Neutrophil (primary cell): ENCODE results near the gene TLE7.

Experiments
- H3K27ac ChIP-seq: fragments of 200-600 bp; sonication (generic); 2 replicates; pipeline ENCODE4 v1.5.1; 2016; ENCODE audit warnings: mild to moderate bottlenecking, moderate library complexity
- H3K27me3 ChIP-seq: fragments of 200-600 bp; sonication (generic); 2 replicates; pipeline ENCODE4 v1.6.0; 2016; ENCODE audit warnings: mild to moderate bottlenecking
- H3K36me3 ChIP-seq: fragments of 200-600 bp; sonication (generic); 2 replicates; pipeline ENCODE4 v1.5.1; 2017
- H3K4me1 ChIP-seq, 2 experiments: fragments of 200-600 bp in 1 of 2; sonication (generic) in 1 of 2; 1 replicate in 1 of 2; 2 replicates in 1 of 2; pipeline versions ENCODE4 v1.5.1 to v1.6.1; 2013 to 2016; ENCODE audit warnings: low read depth in 1 of 2, low read length in 1 of 2, mild to moderate bottlenecking in 1 of 2, moderate library complexity in 1 of 2; ENCODE audit not compliant: control insufficient read depth in 1 of 2, insufficient read depth in 1 of 2
- H3K4me3 ChIP-seq, 2 experiments: fragments of 200-600 bp in 1 of 2; sonication (generic) in 1 of 2; 1 replicate in 1 of 2; 2 replicates in 1 of 2; pipeline ENCODE4 v1.5.1; 2013 to 2016; ENCODE audit warnings: low read depth in 1 of 2, low read length in 1 of 2, mild to moderate bottlenecking in 1 of 2, moderate library complexity in 1 of 2
- H3K9me3 ChIP-seq: fragments of 200-600 bp; sonication (generic); 2 replicates; pipeline ENCODE4 v1.5.1; 2016
- TF ChIP-seq, protein P1 (sequence below): fragments of 200-600 bp; sonication (generic); IDR thresholded peaks from 2 replicates; pipeline ENCODE4 v1.5.1; 2016; ENCODE audit warnings: antibody characterized with exemption

Gene TLE7

DNA sequence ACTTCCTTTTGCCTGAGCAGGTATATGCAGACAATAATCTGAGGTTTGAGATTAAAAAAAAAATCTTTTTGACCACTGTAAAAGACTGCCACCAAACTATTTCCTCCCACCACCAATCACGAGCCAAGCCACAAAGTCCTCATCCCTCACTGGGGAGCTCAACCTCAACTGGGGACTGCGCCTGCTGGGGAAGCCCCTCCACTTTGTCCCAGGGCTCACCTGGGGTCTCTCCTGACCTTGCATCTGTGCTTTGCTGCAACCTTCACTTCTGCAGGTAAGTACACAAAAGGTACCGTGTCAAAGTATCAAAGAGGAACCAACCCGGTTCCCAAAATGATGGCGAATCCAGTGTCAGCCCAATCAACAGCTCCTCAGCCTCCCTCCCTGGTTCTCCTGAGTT, 35.5 kb downstream of the TLE7 start:
- no peak overlapping the region for H3K4me3 ChIP-seq
- TF ChIP-seq, protein P1, sequence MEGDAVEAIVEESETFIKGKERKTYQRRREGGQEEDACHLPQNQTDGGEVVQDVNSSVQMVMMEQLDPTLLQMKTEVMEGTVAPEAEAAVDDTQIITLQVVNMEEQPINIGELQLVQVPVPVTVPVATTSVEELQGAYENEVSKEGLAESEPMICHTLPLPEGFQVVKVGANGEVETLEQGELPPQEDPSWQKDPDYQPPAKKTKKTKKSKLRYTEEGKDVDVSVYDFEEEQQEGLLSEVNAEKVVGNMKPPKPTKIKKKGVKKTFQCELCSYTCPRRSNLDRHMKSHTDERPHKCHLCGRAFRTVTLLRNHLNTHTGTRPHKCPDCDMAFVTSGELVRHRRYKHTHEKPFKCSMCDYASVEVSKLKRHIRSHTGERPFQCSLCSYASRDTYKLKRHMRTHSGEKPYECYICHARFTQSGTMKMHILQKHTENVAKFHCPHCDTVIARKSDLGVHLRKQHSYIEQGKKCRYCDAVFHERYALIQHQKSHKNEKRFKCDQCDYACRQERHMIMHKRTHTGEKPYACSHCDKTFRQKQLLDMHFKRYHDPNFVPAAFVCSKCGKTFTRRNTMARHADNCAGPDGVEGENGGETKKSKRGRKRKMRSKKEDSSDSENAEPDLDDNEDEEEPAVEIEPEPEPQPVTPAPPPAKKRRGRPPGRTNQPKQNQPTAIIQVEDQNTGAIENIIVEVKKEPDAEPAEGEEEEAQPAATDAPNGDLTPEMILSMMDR: no peak
- no peaks in the 10 kb centered on the region for H3K36me3 ChIP-seq
- no peaks in the 10 kb centered on the region for H3K4me1 ChIP-seq
- H3K27ac ChIP-seq: no peak overlapping the region
- no peaks in the 10 kb centered on the region for H3K9me3 ChIP-seq
- H3K27me3 ChIP-seq: peaks cover 41% of the 10 kb centered on the region

DNA sequence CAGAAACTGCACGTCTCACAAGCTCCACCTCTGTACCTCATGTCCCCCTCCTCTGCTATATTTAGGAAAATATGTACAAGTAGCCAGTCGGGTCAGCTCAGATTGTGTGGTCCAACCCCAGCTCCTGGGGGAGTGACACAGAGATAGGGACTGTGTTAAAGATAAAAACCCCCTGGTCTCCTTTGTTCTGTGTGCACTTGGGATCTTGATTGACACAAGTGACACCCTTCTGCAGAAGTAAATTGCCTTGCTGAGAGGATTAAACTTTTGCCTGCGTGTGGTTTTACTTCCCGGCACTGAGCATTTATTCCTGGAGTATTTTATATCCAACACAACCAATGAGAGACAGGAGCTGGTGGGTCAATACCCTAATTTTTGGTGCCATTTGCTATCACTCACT, 37.5 kb downstream of the TLE7 start:
- Histone ChIP-seq H3K9me3 (no peaks in the 10 kb centered on the region), H3K36me3 (no peaks in the 10 kb centered on the region), H3K4me1 (no peaks in the 10 kb centered on the region), H3K27ac (no peak overlapping the region), H3K4me3 (no peak overlapping the region), H3K27me3 (peaks cover 33% of the 10 kb centered on the region)
- TF ChIP-seq, protein P1: no peak

DNA sequence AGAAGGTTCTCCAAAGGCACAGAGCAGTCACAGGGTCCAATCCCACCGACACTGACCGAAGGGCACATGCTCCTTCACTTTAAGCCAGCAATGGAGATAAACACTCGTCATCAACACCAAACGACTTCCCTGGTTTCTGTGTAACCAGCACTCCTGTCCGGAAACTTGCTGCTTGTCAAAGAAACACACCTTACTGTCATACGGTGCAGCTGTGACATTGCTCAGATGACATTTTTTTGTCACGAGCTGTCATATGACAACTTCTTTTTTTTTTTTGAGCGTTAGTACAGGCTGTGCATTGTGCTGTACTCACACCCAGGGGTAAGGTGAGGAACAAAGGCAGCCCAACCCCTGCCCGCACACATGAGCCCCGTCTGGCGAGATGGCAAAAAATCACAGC, 39.2 kb downstream of the TLE7 start:
- H3K36me3 ChIP-seq: no peaks in the 10 kb centered on the region
- H3K4me3 ChIP-seq: no peak overlapping the region
- no peak overlapping the region for H3K27ac ChIP-seq
- H3K9me3 ChIP-seq: no peaks in the 10 kb centered on the region
- no peaks in the 10 kb centered on the region for H3K4me1 ChIP-seq
- TF ChIP-seq, protein P1: no peak
- peaks cover 17% of the 10 kb centered on the region for H3K27me3 ChIP-seq

DNA sequence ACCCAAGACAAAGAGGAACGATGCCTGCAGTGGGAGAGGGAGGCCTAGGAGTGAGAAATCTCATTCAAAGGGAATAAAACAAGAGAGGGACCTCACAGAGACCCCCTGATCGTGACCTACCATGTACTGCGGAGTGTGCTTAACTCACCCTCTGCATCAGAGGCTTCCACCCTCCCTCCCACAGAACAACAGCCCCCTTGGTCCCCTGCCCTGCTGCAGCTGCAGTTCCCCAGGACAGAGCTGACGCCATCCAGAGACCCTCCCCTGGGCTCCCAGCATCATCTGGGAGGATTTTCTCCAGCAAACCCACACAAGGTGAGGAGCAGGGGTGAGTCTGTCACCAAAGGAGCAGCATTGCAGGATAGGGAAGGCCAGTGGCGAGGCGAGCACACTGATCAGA, 39.8 kb downstream of the TLE7 start:
- Histone ChIP-seq H3K36me3 (no peaks in the 10 kb centered on the region), H3K27me3 (peaks cover 13% of the 10 kb centered on the region), H3K9me3 (no peaks in the 10 kb centered on the region), H3K4me3 (no peak overlapping the region), H3K27ac (no peak overlapping the region), H3K4me1 (no peaks in the 10 kb centered on the region)
- TF ChIP-seq, protein P1: no peak

DNA sequence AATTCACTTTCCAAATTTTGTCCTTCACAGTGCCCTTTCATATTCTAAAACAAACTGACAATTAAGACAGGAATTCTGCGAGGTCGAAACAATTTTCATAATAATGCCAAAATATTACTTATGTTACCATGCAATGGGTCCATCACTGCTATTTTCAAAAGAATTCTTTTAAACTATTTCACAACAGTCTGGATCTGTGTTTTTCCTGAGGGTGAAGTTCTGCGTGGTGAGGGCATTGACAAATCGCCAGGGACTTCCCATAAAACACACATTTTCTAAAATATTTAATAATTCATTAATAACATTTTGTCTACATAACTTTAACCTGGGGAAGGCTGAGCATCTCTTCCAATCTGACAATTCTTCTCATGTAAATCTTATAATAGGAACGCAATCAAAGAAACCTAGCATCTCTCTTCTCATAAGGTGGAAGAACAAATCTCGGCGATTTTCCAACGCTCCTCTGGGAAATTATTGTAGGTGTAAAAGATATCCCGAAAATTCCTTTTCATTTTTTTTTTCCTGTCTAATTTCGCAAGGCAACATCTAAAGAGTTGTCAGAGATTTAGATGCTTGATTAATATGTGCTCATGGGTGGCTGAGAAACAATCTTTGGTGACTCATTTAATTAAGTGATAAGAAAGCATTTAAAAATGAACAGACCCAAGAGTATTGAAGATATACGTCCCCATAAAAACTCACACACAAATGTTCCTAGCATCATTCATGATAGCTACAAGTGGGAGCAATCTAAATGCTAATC, 41.9 kb downstream of the TLE7 start:
- TF ChIP-seq, protein P1: no peak
- no peak overlapping the region for H3K27ac ChIP-seq
- no peak overlapping the region for H3K4me3 ChIP-seq
- no peaks in the 10 kb centered on the region for H3K9me3 ChIP-seq
- no peaks in the 10 kb centered on the region for H3K36me3 ChIP-seq
- no peaks in the 10 kb centered on the region for H3K4me1 ChIP-seq
- peaks cover 6% of the 10 kb centered on the region for H3K27me3 ChIP-seq
